ENCODE results near the gene B3GNT3. TPM values are rescaled to one million over a fixed set of nuclear protein-coding genes. Genes with fewer than 3 reads are reported as not detected.

B3GNT3 gene
- total RNA-seq, 4 donors from 2014 or later: 0.33 to 0.84 (median 0.62) TPM

- Histone ChIP-seq H3K27ac (replicated peaks in 1 of 4) (no peak overlapping the region), H3K4me3 (no peak overlapping the region), H3K9me3 (no peaks in the 10 kb centered on the region), H3K36me3 (no peaks in the 10 kb centered on the region), H3K27me3 (peaks cover 0 to 83% (median 0%) of the 10 kb centered on the region in 4 donors), H3K4me1 (no peaks in the 10 kb centered on the region)
- intact Hi-C loops (cut with DNase I): no loop called here
- TF ChIP-seq EP300 (IDR thresholded peaks at IDR 0.05) (no peak), POLR2A (IDR thresholded peaks at IDR 0.05; ENCODE audit: low read depth) (no peak), CTCF (IDR thresholded peaks at IDR 0.05) (no peak), POLR2AphosphoS5 (IDR thresholded peaks at IDR 0.05) (no peak)
- 67% methylated on average over 9 of the region's 12 CpGs for WGBS
- no peak for DNase-seq (ENCODE audit: extremely low spot score)
Observed at GRCh38 chr19:17802137-17802858, 7.4 kb downstream of the B3GNT3 start.

GRCh38 chr19:17803264-17803896, 8.4 kb downstream of the B3GNT3 start:
- no peak for DNase-seq (ENCODE audit: extremely low spot score)
- Histone ChIP-seq H3K36me3 (no peaks in the 10 kb centered on the region), H3K27ac (replicated peaks in 1 of 4) (no peak overlapping the region), H3K4me3 (no peak overlapping the region), H3K27me3 (peaks cover 0 to 84% (median 0%) of the 10 kb centered on the region in 4 donors), H3K4me1 (no peaks in the 10 kb centered on the region), H3K9me3 (no peaks in the 10 kb centered on the region)
- intact Hi-C loops (cut with DNase I): no loop called here
- WGBS: 65% methylated on average over 11 of the region's 14 CpGs
- TF ChIP-seq POLR2A (IDR thresholded peaks at IDR 0.05; ENCODE audit: low read depth) (no peak), CTCF (IDR thresholded peaks at IDR 0.05) (no peak), POLR2AphosphoS5 (IDR thresholded peaks at IDR 0.05) (no peak), EP300 (IDR thresholded peaks at IDR 0.05) (no peak)

- no peaks in the 10 kb centered on the region for H3K9me3 ChIP-seq
- no peak overlapping the region for H3K27ac ChIP-seq (replicated peaks in 1 of 4)
- no peak for TF ChIP-seq POLR2AphosphoS5 (IDR thresholded peaks at IDR 0.05)
- TF ChIP-seq POLR2A (IDR thresholded peaks at IDR 0.05; ENCODE audit: low read depth): no peak
- TF ChIP-seq CTCF (IDR thresholded peaks at IDR 0.05): no peak
- no peak for TF ChIP-seq EP300 (IDR thresholded peaks at IDR 0.05)
- H3K4me1 ChIP-seq: no peaks in the 10 kb centered on the region
- 87% methylated on average over 4 of the region's 4 CpGs for WGBS
- no peak overlapping the region for H3K4me3 ChIP-seq
- no peak for DNase-seq (ENCODE audit: extremely low spot score)
- no peaks in the 10 kb centered on the region for H3K36me3 ChIP-seq
- H3K27me3 ChIP-seq: peaks cover 0 to 79% (median 0%) of the 10 kb centered on the region in 4 donors
- intact Hi-C loops (cut with DNase I): no loop called here
Observed at GRCh38 chr19:17805427-17805826, 10.5 kb downstream of the B3GNT3 start.

- H3K4me1 ChIP-seq: no peaks in the 10 kb centered on the region
- no peak overlapping the region for H3K4me3 ChIP-seq
- WGBS: 79% methylated on average over 3 of the region's 3 CpGs
- H3K36me3 ChIP-seq: no peaks in the 10 kb centered on the region
- no peak for DNase-seq (ENCODE audit: extremely low spot score)
- peaks cover 0 to 73% (median 0%) of the 10 kb centered on the region in 4 donors for H3K27me3 ChIP-seq
- H3K9me3 ChIP-seq: peaks cover 0 to 8% (median 0%) of the 10 kb centered on the region in 4 donors
- intact Hi-C loops (cut with DNase I): no loop called here
- TF ChIP-seq CTCF (IDR thresholded peaks at IDR 0.05): no peak
- TF ChIP-seq POLR2A (IDR thresholded peaks at IDR 0.05; ENCODE audit: low read depth): no peak
- TF ChIP-seq EP300 (IDR thresholded peaks at IDR 0.05): no peak
- no peak for TF ChIP-seq POLR2AphosphoS5 (IDR thresholded peaks at IDR 0.05)
- H3K27ac ChIP-seq (replicated peaks in 1 of 4): no peak overlapping the region
Observed at GRCh38 chr19:17806945-17807344, 12.0 kb downstream of the B3GNT3 start.

All from esophagus muscularis mucosa (tissue), 4 donors.